Measurements from ENCODE around the gene LEKR1.

Gene LEKR1

GRCh38 chr3:157066335-157067098 lies 240.4 kb downstream of the LEKR1 start:
- Mint-ChIP-seq H3K27ac (peak overlapping the region; percentile 78), H3K36me3 (no peaks in the 10 kb centered on the region), H3K4me1 (peaks cover 36% of the 10 kb centered on the region), H3K9me3 (no peaks in the 10 kb centered on the region), H3K4me3 (no peak overlapping the region), H3K27me3 (peaks cover 9% of the 10 kb centered on the region)
- CTCF ChIA-PET = interaction anchor here (0.6 to 1.5 kb wide), 5 partner anchors 10 to 915 kb away, joined by 3 to 8 read pairs (median 4); no protein-coding TSS in a partner anchor
- DNase-seq = no peak

GRCh38 chr3:157067114-157067513 lies 241.0 kb downstream of the LEKR1 start:
- Mint-ChIP-seq H3K4me1 (peaks cover 42% of the 10 kb centered on the region), H3K4me3 (no peak overlapping the region), H3K9me3 (no peaks in the 10 kb centered on the region), H3K27me3 (peaks cover 13% of the 10 kb centered on the region), H3K36me3 (no peaks in the 10 kb centered on the region), H3K27ac (peak overlapping the region; percentile 78)
- CTCF ChIA-PET = interaction anchor here (0.8 to 1.5 kb wide), 4 partner anchors 10 to 915 kb away, joined by 3 to 8 read pairs (median 4); no protein-coding TSS in a partner anchor
- DNase-seq = peak; percentile 64

GRCh38 chr3:157069406-157069805 lies 243.3 kb downstream of the LEKR1 start:
- Mint-ChIP-seq H3K4me3 (no peak overlapping the region), H3K36me3 (no peaks in the 10 kb centered on the region), H3K9me3 (no peaks in the 10 kb centered on the region), H3K4me1 (peaks cover 42% of the 10 kb centered on the region), H3K27ac (no peak overlapping the region), H3K27me3 (peaks cover 11% of the 10 kb centered on the region)
- CTCF ChIA-PET = interaction anchor here (0.8 to 1.2 kb wide), 3 partner anchors 11 to 36 kb away, joined by 3 to 5 read pairs (median 3); no protein-coding TSS in a partner anchor
- DNase-seq = no peak

GRCh38 chr3:157069846-157070677 lies 243.9 kb downstream of the LEKR1 start:
- no peak for DNase-seq
- peaks cover 11% of the 10 kb centered on the region for H3K27me3 Mint-ChIP-seq
- no peak overlapping the region for H3K27ac Mint-ChIP-seq
- no peaks in the 10 kb centered on the region for H3K9me3 Mint-ChIP-seq
- CTCF ChIA-PET = interaction anchor here (0.8 to 1.2 kb wide), 3 partner anchors 10 to 37 kb away, joined by 3 to 5 read pairs (median 3); no protein-coding TSS in a partner anchor
- H3K36me3 Mint-ChIP-seq = no peaks in the 10 kb centered on the region
- peaks cover 44% of the 10 kb centered on the region for H3K4me1 Mint-ChIP-seq
- H3K4me3 Mint-ChIP-seq = no peak overlapping the region

GRCh38 chr3:157070678-157070999 lies 244.5 kb downstream of the LEKR1 start:
- peaks cover 11% of the 10 kb centered on the region for H3K27me3 Mint-ChIP-seq
- no peaks in the 10 kb centered on the region for H3K36me3 Mint-ChIP-seq
- DNase-seq = no peak
- CTCF ChIA-PET = no interaction called here
- H3K27ac Mint-ChIP-seq = no peak overlapping the region
- peaks cover 47% of the 10 kb centered on the region for H3K4me1 Mint-ChIP-seq
- no peaks in the 10 kb centered on the region for H3K9me3 Mint-ChIP-seq
- no peak overlapping the region for H3K4me3 Mint-ChIP-seq

- no peak for DNase-seq
- Mint-ChIP-seq H3K36me3 (no peaks in the 10 kb centered on the region), H3K27me3 (peaks cover 11% of the 10 kb centered on the region), H3K4me3 (no peak overlapping the region), H3K9me3 (no peaks in the 10 kb centered on the region), H3K4me1 (peaks cover 44% of the 10 kb centered on the region), H3K27ac (no peak overlapping the region)
- CTCF ChIA-PET = no interaction called here
These were observed 245.8 kb downstream of the LEKR1 start for GRCh38 chr3:157071744-157072525.

GRCh38 chr3:157073810-157074209 lies 247.7 kb downstream of the LEKR1 start:
- no peak overlapping the region for H3K4me3 Mint-ChIP-seq
- no peak overlapping the region for H3K27ac Mint-ChIP-seq
- CTCF ChIA-PET = no interaction called here
- H3K36me3 Mint-ChIP-seq = no peaks in the 10 kb centered on the region
- H3K4me1 Mint-ChIP-seq = peaks cover 40% of the 10 kb centered on the region
- no peaks in the 10 kb centered on the region for H3K9me3 Mint-ChIP-seq
- H3K27me3 Mint-ChIP-seq = peaks cover 11% of the 10 kb centered on the region
- no peak for DNase-seq

GRCh38 chr3:157074490-157074889 lies 248.3 kb downstream of the LEKR1 start:
- no peaks in the 10 kb centered on the region for H3K36me3 Mint-ChIP-seq
- H3K27ac Mint-ChIP-seq = no peak overlapping the region
- no peak for DNase-seq
- CTCF ChIA-PET = no interaction called here
- peaks cover 39% of the 10 kb centered on the region for H3K4me1 Mint-ChIP-seq
- no peak overlapping the region for H3K4me3 Mint-ChIP-seq
- no peaks in the 10 kb centered on the region for H3K9me3 Mint-ChIP-seq
- H3K27me3 Mint-ChIP-seq = peaks cover 11% of the 10 kb centered on the region

GRCh38 chr3:157074981-157075380 lies 248.8 kb downstream of the LEKR1 start:
- Mint-ChIP-seq H3K9me3 (no peaks in the 10 kb centered on the region), H3K4me3 (no peak overlapping the region), H3K4me1 (peaks cover 38% of the 10 kb centered on the region), H3K36me3 (no peaks in the 10 kb centered on the region), H3K27me3 (peaks cover 11% of the 10 kb centered on the region), H3K27ac (no peak overlapping the region)
- DNase-seq = no peak
- CTCF ChIA-PET = no interaction called here

- H3K36me3 Mint-ChIP-seq = no peaks in the 10 kb centered on the region
- peaks cover 11% of the 10 kb centered on the region for H3K27me3 Mint-ChIP-seq
- H3K4me1 Mint-ChIP-seq = peaks cover 39% of the 10 kb centered on the region
- CTCF ChIA-PET = interaction anchor here (1.1 to 1.3 kb wide), 3 partner anchors 23 to 69 kb away, joined by 3 read pairs; no protein-coding TSS in a partner anchor
- H3K27ac Mint-ChIP-seq = no peak overlapping the region
- no peak overlapping the region for H3K4me3 Mint-ChIP-seq
- DNase-seq = no peak
- no peaks in the 10 kb centered on the region for H3K9me3 Mint-ChIP-seq
These were observed 249.7 kb downstream of the LEKR1 start for GRCh38 chr3:157075693-157076420.

- CTCF ChIA-PET = interaction anchor here (0.7 to 1.8 kb wide), 6 partner anchors 11 to 553 kb away, joined by 3 to 5 read pairs (median 3); no protein-coding TSS in a partner anchor
- peaks cover 3% of the 10 kb centered on the region for H3K27me3 Mint-ChIP-seq
- no peak for DNase-seq
- H3K4me1 Mint-ChIP-seq = peaks cover 48% of the 10 kb centered on the region
- H3K27ac Mint-ChIP-seq = no peak overlapping the region
- H3K36me3 Mint-ChIP-seq = no peaks in the 10 kb centered on the region
- no peaks in the 10 kb centered on the region for H3K9me3 Mint-ChIP-seq
- no peak overlapping the region for H3K4me3 Mint-ChIP-seq
These were observed 251.4 kb downstream of the LEKR1 start for GRCh38 chr3:157077565-157077991.

GRCh38 chr3:157078131-157078810 lies 252.1 kb downstream of the LEKR1 start:
- H3K4me1 Mint-ChIP-seq = peaks cover 55% of the 10 kb centered on the region
- H3K36me3 Mint-ChIP-seq = no peaks in the 10 kb centered on the region
- no peaks in the 10 kb centered on the region for H3K9me3 Mint-ChIP-seq
- H3K27me3 Mint-ChIP-seq = peaks cover 3% of the 10 kb centered on the region
- H3K27ac Mint-ChIP-seq = no peak overlapping the region
- DNase-seq = no peak
- H3K4me3 Mint-ChIP-seq = no peak overlapping the region
- CTCF ChIA-PET = interaction anchor here (0.7 to 1.8 kb wide), 5 partner anchors 11 to 534 kb away, joined by 3 read pairs; no protein-coding TSS in a partner anchor

- no peak for DNase-seq
- H3K36me3 Mint-ChIP-seq = no peaks in the 10 kb centered on the region
- H3K4me3 Mint-ChIP-seq = no peak overlapping the region
- H3K4me1 Mint-ChIP-seq = peaks cover 55% of the 10 kb centered on the region
- no peaks in the 10 kb centered on the region for H3K27me3 Mint-ChIP-seq
- H3K9me3 Mint-ChIP-seq = no peaks in the 10 kb centered on the region
- no peak overlapping the region for H3K27ac Mint-ChIP-seq
- CTCF ChIA-PET = interaction anchor here (1.0 to 1.6 kb wide), 3 partner anchors 10 to 535 kb away, joined by 3 to 5 read pairs (median 3); no protein-coding TSS in a partner anchor
These were observed 252.6 kb downstream of the LEKR1 start for GRCh38 chr3:157078811-157079185.

Measured in activated naive CD4-positive, alpha-beta T cell treated with anti-CD3 and anti-CD28 coated beads, Interleukin-2, amount 10 ng/mL, durations not matched to agents 7 days and 5 days (primary cell).